ENCODE results near the gene PPP6R3. TPM values are rescaled to one million over a fixed set of nuclear protein-coding genes. Genes with fewer than 3 reads are reported as not detected.

PPP6R3 gene
- total and polyA plus RNA-seq, 2 donors (not counting 3 experiments of a cell fraction or from before 2014, with no cell fraction given): 31.7 to 98.8 TPM

- Histone ChIP-seq H3K36me3 (ENCODE audit: control insufficient read depth in 2 of 2, extremely low read depth in 1 of 2, insufficient read depth in 2 of 2, low read length in 2 of 2) (no peaks in the 10 kb centered on the region), H3K79me2 (ENCODE audit: control insufficient read depth, insufficient read depth, low read length) (no peaks in the 10 kb centered on the region), H4K20me1 (replicated peaks; ENCODE audit: control insufficient read depth, extremely low read depth, insufficient read depth, low read length) (no peaks in the 10 kb centered on the region), H3K27ac (ENCODE audit: insufficient read depth, low read depth, low read length) (no peak overlapping the region), H3K4me3 (replicated peaks in 1 of 3; ENCODE audit: insufficient read depth in 1 of 3, low read depth in 1 of 3, low read length in 3 of 3) (no peak overlapping the region), H2AFZ (ENCODE audit: low read depth, low read length) (no peak overlapping the region), H3K4me1 (ENCODE audit: control insufficient read depth, extremely low read depth, insufficient read depth, low read length) (peaks cover 4% of the 10 kb centered on the region), H3K4me2 (ENCODE audit: insufficient read depth, low read length) (no peak overlapping the region), H3K9ac (replicated peaks; ENCODE audit: extremely low read depth, insufficient read depth, low read length) (no peak overlapping the region), H3K9me1 (replicated peaks; ENCODE audit: control insufficient read depth, extremely low read depth, insufficient read depth, low read length) (no peaks in the 10 kb centered on the region), H3K27me3 (ENCODE audit: control insufficient read depth in 2 of 2, insufficient read depth in 2 of 2, low read length in 2 of 2) (peaks cover 0 to 2% of the 10 kb centered on the region in 2 experiments), H3K9me3 (replicated peaks; ENCODE audit: control insufficient read depth, insufficient read depth, low read length) (no peaks in the 10 kb centered on the region)
- ChIA-PET CTCF (interaction anchor here (1.0 to 1.6 kb wide), 7 partner anchors 16 to 1025 kb away, joined by 3 to 5 read pairs (median 3); no protein-coding TSS in a partner anchor), POLR2A (no interaction called here)
- dilution Hi-C loops (cut with MboI; ENCODE audit: extremely low pct_ligation_motif_present, low sequenced_read_pairs) (no loop called here), intact Hi-C loops (cut with micrococcal nuclease) (no loop called here)
- no peak for TF ChIP-seq FOS (IDR thresholded peaks at IDR 0.05; ENCODE audit: borderline replicate concordance, insufficient read depth, low read length)
- TF ChIP-seq POLR2A (IDR thresholded peaks at IDR 0.05; ENCODE audit: low read depth, low read length): no peak
- no peak for TF ChIP-seq GATA2 (IDR thresholded peaks at IDR 0.05; ENCODE audit: insufficient read depth, insufficient read length, low read depth, low read length)
- no peak for TF ChIP-seq CTCF (IDR thresholded peaks at IDR 0.05; ENCODE audit: extremely low read depth in 1 of 2, insufficient read depth in 1 of 2, low read depth in 1 of 2, low read length in 2 of 2)
- no peak for TF ChIP-seq POLR2AphosphoS5 (IDR thresholded peaks at IDR 0.05; ENCODE audit: insufficient read depth, low read depth, low read length)
- no peak for TF ChIP-seq MYC (IDR thresholded peaks at IDR 0.05; ENCODE audit: low read depth, low read length)
- no peak for TF ChIP-seq JUN (IDR thresholded peaks at IDR 0.05; ENCODE audit: borderline replicate concordance, insufficient read depth, insufficient read length, low read depth)
- no peak for TF ChIP-seq EZH2 (IDR thresholded peaks at IDR 0.05; ENCODE audit: borderline replicate concordance, low read depth, low read length, severe bottlenecking)
- no peak for TF ChIP-seq MAX (IDR thresholded peaks at IDR 0.05; ENCODE audit: insufficient read depth, insufficient read length)
- no TSS peak for BruUV-seq (replicated peaks)
- peak; percentile 21 for FAIRE-seq
- no peak for DNase-seq (ENCODE audit: low read depth, low spot score)
These were observed 198.1 kb downstream of the PPP6R3 start for GRCh38 chr11:68658661-68659060.

All from endothelial cell of umbilical vein (primary cell).